Stimulated activated CD4-positive, alpha-beta T cell treated with anti-CD3 and anti-CD28 coated beads, Interleukin-12 subunit alpha, Interleukin-12 subunit beta, amount 100 ng/mL, for 24 hours (primary cell): ENCODE data around the gene PTPN1.
"Not testable (repeated sequence)": the region's sequence is repeated elsewhere in the genome, so short reads cannot be mapped to it uniquely, and the experiment has no call there.

Source experiments
- DNase-seq, 2 experiments: peaks; one replicate each; pipeline ENCODE4 v3.0.0-alpha.2; 2020; ENCODE audit warnings: low read depth in 2 of 2

PTPN1 gene

DNA sequence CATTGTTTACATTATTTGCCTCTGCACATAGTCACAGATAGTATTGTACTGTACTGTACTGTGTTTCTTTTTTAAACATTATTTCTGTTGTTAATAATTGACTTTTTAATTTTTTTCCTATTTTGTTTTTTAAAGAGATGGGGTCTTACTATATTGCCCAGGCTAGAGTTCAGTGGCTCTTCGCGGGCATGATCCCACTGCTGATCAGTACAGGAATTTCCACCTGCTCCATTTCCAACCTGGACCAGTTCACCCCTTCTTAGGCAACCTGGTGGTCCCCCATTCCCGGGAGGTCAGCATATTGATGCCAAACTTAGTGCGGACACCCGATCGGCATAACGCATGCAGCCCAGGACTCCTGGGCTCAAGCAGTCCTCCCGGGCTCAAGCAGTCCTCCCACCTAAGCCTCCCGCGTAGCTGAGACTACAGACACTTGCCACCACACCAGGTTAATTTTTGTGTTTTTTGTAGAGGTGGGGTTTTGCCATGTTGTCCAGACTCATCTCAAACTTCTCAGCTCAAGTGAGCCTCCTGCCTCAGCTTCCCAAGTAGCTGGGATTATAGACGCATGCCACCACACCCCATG is 47.5 kb downstream of the PTPN1 start:
- DNase-seq, result no peak

DNA sequence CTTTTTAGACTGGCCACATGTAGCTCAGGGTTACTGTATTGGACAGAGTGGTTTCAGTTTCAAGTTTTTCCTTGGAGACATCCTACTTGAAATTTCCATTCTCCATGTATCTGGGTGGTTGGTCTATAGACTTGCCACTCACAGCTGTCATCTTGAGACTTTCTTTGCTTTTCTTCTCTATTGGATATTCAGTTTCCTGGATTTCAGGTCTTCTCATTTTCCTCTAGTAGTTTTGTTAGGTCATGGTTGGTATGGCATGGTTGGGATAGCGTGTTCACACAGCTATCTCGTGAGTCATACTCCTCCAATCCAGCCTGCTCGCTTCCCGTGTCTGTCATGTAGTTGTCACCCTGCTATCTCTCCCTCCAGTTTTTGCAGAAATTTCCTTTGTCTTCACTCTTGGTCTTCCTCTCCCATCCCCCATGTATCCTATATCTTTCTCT is 48.3 kb downstream of the PTPN1 start:
- no peak for DNase-seq

DNA sequence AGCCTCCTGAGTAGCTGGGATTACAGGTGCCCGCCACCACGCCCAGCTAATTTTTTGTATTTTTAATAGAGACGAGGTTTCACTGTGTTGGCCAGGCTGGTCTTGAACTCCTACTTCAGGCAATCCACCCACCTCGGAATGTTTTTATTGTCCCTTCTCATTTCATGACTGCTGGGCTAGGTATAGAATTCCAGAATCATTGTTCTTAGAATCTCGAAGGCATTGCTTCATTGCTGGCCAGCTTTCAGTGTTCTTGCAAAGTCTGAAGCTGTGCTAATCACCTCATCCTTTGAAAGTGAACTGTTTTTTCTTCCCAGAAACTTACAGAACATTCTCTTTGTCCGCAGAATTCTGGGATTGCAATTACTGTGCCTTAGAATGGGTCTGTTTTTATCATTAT is 49.0 kb downstream of the PTPN1 start:
- DNase-seq, result no peak

DNA sequence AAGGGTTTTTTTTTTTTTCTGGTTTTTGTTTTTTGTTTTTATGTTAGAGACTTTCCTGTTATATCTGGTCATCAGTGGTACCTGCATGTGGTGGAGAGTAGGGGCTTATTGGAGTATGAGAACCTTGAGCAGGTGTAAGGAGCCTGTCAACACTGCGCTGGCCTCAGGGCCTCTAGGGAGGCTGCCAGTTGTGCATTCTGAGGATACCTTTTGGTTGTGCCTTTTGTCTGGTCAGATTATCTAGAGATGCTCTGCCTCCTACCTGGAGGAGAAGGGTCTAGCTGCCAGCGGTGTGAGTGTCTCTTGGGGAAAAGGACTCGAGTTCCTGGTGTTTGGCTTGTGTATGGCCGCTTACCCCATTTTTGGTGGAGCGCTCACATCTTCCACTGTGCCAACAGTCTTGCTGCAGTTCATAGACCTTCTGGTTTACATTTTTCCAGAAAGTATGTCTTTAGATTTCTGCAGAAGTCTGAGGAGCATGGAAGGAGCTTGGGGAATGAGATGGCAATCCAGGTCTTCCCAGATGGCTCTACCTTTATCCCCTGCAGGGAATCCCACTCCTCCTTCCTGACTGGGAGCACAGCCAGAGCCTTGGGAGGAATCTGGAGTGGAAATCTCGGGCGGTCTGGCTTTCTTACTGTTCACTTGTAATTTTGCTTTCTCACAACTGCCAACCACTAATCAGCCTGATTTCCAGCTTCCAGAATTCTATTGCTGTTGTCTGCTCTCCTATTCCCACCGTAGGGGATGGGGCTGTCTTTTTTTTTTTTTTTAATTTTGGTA is 49.9 kb downstream of the PTPN1 start:
- DNase-seq, result no peak

DNA sequence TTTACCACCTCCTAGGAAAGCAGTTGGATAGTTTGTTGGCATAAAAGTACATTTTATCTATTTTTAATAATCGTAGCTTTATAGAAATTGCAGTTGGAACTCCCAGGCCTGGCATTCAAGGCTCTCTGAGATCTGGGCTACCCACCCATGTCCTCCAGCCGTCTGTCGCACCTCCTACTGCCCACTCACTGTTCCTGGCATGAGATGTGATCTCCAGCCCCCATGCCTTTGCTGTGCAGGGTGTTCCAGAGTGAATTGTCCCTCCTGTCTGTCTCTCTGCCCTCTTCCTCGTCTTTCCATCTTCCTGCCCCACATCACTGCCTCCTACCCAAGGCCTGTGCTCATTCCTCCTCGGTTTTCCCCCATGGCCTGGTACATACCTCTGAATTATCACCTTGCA is 50.7 kb downstream of the PTPN1 start:
- DNase-seq, result no peak

DNA sequence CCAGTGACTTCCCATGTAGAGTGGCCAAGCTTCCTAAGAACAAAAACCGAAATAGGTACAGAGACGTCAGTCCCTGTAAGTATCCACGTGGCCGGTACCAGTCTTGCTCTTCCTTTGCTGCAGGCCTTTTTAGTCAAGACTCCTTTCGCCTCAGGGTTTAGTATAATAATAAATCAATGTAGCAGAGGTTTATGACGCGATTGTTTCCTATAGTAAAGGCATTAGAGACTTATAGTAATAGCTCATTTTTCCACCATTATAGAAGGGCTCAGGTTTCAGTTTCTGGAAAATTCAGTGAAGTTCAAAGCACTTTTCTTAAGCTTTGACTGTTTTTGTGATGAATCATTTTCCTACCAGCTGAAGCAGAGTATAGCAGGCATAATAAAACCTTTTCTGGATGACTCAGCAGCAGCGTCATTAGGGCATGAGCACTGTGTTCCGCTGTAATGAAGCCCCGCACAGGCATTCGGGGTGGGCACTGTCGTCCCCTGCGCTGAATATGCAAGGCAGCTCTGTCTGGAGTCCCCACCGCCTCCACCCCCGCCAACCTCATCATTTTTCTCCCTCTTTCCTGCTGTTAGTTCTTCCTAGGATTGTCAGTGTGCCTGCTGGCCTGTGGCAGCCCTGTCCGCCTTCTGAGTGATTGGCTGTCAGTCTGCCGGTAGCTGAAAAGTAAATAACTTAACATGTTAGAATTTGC is 51.3 kb downstream of the PTPN1 start:
- peak; percentile 49 for DNase-seq

DNA sequence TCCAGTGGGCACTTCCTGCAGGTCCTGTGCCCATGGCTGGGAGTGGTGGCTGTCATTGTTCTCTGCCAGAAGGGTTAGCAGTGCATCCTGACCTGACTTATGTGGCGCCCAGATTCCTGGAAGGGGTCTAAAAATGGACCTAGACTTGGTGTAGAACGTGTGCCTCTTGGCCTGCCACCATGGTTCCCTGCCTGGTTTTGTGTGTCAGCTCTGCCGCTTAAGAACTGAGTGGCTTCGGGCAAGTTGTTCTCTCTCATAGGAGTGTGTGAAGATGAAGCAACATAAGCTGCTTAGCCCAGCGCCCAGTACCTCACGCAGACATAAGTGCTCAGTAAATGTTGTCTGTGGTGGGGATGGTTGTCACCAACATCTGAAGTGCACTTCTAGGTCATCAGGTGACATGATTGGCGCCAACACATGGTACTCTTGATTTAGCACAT is 52.1 kb downstream of the PTPN1 start:
- no peak for DNase-seq

DNA sequence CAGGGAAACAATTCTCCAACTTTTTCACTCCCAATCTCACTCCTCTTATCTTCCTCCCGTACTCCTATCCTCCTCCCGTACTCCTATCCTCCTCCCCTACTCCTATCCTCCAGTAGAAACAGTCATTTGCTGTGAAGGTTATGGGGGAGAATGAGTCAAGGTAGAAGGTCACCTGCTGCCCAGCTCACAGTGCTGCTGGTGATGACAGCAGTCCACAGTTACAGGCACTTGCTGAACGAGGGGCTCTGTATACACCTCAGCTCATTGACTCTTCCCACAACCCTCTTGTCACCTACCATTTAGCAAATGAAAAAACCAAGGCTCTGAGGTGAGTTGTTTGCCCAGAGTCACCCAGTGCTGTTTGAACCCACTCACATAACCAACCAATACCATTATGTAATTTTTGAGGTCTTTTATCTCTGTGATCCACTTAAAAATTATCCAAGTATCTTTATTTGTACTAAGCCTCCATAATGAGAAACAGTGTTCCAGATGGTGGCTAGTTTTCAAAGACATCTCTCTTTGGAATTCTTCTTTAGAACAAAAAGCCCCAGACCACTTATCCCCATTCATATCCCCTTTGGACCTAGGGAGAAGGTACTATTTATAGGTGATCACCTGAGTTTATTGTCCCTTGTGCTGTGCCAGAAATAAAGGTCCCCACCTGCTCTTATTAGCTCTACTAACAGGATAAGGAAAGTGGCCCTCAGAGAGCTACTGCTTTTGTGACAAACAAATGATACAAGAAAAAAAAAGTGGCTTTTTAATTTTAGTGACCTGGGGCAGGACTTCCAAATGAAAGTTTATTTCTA is 53.2 kb downstream of the PTPN1 start:
- no peak for DNase-seq

DNA sequence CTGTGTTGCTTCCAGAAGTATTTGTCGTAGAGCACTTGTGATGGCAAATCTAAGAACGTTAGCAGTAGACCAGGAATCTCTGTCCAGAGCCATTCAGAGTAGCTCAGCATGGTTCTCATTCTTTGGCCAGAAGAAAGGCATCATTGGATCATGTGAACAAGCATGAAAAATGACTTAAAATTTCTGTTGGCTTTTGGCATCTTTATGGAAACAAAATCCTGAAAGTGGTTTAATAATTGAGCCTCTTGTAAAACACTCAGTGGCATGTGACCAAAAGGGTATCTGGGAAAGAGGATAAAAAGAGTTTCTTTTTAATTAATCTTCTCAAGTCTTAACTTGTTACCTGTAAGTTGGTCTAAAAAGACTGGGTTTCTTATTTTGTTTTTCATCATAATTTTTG is 55.2 kb downstream of the PTPN1 start:
- DNase-seq, result no peak

DNA sequence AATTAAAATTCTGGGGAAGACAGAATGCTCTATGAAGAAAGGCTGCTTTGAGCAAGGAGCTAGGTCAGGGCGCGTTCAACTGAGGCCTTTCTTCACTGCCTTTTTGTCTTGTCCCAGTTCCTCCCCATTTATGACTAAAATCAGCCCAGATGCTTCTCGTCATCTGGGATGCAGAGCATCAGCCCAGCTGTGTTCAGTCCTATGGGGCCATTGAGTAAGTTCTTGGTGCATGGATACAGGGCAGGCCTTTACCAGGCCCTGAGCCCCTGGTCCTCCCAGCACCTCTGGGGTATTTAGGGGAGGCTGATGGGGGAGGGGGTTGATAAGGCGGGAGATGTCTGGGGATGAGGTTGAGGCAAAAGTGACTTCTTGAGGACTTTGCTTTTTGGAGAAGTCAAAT is 55.7 kb downstream of the PTPN1 start:
- DNase-seq, result no peak

DNA sequence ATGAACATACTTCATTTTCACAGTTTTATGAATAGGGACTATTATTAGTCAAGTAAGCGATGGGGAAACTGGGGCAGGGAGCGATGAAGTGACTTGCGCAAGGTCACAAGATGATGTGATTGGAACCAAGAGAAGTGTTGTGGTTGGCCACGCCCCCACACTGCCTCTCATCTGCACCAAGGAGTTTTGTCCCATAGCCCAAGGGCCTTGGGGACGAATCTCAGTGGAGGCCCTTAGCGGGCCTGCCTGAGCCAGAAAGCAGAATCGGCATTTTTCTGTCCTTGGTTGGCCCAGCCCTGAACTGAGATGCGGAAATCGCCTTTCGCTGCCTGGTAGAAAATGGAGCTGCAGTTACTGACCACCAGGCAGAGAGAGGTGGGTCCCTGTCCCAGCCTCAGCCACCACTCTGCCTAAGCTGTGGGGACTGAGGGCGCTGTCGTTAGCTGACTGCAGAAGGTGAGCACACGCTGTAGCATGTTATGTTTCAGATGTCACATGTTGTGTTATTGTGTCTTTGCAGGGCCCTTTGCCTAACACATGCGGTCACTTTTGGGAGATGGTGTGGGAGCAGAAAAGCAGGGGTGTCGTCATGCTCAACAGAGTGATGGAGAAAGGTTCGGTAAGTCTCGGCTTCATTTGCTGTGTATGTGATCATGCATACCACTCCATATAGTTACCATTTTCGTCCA is 57.8 kb downstream of the PTPN1 start:
- DNase-seq, result no peak

DNA sequence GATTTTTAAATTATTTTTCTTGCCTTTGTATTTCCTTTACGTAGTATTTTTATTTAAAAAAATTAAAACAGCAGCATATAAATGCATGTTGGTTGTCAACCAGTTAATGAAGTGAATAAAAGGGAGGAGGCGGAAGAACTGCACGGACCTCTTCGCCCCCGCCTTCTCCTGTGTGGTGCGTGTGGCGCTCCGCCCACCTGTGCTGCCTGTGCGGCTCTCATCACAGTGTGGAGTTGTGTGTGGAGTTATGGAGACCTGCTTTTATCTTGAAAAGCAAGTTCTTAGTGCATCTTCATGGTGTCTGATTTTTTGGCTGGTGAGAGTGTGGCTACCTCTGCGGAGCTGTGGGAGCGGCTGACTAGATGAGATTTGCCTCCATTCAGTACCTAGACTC is 58.4 kb downstream of the PTPN1 start:
- no peak for DNase-seq

DNA sequence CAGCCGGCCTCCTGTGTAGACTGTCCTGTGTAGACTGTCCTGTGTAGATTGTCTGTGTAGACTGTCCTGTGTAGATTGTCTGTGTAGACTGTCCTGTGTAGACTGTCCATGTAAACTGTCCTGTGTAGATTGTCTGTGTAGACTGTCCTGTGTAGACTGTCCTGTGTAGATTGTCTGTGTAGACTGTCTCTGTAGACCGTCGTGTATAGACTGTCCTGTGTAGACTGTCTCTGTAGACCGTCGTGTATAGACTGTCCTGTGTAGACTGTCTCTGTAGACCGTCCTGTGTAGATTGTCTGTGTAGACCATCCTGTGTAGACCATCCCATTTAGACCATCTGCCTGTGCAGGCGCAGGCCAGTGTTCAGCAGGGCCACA is 59.3 kb downstream of the PTPN1 start:
- not testable (repeated sequence) for DNase-seq

DNA sequence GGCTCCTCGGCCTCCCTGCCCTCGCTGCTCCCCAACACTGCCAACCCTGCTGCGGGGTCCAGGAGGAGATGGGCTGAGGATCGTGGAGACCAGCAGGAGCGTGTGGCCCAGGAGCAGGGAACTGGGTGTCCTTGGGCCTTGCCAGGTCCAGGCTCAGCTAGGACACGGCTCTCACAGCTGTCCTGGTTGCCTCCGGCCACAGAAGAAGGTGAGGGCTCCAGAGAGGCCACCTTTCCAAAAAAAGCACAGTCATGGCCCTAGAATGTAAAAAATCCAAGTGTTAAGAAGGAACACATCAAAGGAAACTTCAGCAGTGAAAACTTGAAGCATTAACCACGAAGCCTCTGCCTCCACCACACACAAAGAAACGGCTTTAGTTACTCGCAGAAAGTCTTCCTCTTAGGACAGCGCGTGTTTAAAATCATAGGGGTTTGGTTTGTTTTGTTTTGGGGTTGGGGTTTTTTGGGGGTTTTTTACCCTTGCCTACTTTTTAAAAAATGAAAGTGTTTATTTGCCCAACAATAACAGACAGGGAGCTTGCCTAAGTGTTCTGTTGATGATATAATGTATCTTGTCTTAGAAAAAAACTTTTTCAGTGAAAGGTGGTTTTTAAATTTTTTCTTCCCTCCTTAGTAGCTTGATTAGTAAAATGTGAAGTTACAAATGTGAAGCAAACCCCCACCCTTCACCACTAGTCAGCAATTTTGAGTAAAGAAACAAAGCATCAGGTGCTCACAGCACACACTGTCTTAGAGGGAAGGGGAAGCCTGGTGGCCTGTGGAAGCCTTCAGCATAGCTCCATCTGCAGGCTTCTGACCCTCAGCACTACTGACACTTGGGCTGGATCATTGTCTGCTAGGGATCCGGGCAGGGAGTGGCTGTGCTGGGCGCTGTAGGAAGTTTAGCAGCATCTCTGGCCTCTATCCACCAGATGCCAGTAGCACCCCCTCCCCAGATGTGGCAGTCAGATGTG is 60.0 kb downstream of the PTPN1 start:
- no peak for DNase-seq

DNA sequence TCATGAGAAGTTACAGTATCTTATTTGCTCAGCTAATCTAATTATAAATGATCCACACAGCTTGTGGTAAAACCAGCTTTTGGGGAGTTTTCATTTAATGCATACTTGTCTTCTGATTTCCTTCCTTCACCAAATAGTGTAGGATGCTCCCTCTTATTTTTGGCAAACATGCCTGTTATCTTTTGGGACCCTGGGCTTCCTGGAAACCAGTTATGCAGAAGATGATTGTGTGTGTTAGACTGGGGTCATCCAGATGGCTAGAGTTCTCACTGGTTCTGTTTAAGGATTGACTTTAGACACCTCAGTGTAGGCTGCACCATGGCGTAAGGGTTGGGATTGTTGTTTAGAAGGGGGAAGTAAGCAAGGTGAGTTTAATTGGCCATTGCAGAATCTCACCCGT is 61.3 kb downstream of the PTPN1 start:
- no peak for DNase-seq

DNA sequence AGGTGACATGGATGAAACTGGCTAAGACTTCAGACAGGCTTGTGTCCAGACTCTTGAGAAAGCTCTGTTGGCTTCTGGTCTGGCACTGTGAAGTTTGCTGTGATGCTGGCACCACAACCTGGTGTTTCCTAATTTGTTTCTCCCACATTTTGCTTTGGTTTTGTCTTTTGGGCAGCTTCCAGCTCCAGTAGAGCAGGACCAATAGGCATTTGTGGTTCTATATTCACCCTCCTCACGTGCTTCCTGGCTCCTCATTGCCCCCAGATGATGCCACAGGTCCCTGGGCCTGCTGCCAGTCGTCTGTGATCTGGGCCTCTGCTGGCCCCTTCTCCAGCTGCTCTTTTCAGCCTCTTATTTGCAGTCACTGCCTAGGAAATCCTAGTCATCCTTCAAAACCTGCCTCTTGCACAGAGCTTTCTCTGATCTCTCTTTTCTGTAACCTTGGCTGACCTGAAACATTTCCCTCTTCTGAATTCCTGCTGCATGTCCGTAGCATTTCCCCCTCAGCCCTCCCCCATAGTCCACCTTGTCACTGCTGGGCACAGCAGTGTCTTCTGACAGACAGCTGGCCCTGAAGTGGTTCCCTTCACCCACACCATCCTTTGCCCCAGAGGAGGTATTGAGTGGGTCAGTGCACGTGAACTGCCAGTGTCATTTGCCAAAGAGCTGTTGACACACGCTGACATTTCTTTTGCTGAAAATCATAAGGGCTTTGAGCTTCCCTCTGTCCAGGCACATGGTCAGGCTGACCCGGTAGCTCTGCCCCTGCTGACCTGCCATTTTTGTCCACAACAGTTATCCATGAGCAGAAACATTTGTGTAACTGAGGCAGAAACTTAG is 63.0 kb downstream of the PTPN1 start:
- no peak for DNase-seq

DNA sequence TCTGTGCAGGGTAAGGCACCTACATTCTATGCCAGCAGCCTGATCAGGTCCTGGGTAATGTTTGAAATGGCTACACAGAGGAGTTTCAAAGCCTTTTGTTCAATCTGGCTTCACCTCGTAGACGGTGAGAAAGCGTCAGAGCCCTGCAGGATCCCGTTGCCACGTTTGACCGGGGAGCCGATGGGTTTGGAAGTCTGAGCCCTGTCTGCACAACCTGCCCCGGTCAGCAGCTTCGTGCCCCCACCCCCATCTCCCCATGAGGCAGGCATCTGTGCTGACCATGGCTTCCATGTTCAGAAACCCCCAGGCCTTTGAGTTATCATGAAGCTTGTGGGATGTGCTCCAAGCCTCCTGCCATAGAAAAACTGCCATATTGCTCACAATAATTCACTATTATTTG is 63.9 kb downstream of the PTPN1 start:
- DNase-seq, result no peak

DNA sequence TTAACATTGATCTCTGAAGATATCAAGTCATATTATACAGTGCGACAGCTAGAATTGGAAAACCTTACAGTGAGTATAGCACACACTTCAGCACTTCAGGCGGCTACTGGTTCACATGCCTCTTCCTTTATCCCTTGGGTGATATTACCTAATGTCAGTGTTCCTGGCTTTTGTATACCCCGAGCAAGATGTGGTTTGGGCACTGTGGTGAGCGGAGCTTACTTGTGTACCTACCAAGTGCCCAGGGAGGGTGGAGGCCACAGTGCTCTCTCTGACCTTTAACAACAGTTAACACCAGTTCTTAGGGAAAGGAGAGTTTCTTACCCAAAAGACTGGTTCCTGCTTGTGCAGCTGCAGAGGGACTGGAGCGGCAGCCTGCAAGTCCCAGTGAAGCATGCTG is 64.4 kb downstream of the PTPN1 start:
- DNase-seq, result no peak
